IPS DF 4.7 (cell line): ENCODE measurements around the gene SH2D1A.

ENCODE experiments used
- DNase-seq: peaks from one replicate; pipeline ENCODE4 v3.0.0-alpha.2; 2013; ENCODE audit warnings: low spot score; ENCODE audit errors: extremely low read depth

The SH2D1A gene

DNA sequence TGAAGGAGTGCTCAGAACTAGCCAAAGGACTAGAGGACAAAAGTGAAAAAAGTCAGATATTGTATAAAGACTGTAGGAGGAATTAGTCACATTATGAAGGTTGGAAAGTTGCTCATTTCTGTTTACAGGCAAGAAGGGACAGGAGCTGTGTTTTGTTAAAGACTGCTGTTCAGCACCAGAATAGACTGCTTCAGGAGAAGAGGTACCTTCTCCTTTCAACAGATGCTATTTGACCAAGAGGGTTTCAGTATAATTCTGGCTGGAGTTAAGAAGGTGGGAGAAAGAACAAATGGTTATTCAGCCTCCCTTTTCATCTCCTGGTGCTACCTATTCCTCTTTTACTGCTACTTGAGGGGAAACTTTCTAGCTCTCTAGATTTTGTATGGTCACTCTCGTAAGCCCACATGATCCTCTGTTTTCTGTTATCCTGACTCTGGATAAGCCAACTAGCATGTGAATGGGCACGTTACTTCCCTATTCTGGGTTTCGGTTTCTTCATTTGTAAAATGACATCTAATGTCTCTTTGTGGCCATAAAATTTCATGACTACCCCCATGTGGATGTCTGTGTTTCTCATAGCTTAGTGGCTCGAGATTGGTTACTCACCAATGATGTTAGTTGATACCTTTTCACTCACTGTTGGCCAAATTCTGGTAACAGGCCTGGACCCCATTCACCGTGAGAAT, 68.9 kb downstream of the SH2D1A start:
- no peak for DNase-seq

DNA sequence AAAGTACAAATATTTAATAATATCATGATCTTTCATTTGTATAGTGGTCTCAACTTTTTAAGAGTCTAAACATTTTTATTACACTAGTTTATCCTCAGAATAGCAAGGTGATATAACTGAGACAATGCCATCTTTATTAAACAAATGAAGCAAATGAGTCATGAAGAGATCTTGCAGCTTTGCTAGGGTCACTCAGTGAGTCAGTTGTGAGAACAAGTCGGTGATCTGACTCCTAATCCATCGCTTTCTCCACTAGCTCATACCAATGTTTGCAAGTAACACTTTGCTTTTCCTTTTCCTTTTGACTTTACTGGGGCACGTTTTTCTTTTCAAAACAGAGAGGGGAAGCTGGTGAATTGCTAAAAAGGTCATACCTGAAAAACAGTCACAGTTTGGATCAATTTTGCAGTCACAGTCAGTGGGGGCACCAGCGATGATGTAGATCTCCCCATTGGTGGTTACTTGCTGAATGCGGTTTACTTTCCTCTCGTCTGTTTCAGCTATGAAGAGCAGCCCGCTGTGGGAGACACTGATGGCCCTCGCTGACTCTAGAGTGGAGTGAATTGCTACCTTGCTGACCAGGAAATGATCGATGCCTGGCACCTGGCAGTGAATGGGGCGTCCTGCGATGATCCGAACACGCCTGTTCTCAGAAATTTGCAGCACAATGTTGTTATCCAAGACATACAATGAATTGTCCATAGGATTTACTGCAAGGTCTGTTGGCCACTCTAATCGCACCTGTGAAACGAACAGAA, 75.7 kb downstream of the SH2D1A start:
- DNase-seq: no peak
